ENCODE data around the gene ADM5.

DNA sequence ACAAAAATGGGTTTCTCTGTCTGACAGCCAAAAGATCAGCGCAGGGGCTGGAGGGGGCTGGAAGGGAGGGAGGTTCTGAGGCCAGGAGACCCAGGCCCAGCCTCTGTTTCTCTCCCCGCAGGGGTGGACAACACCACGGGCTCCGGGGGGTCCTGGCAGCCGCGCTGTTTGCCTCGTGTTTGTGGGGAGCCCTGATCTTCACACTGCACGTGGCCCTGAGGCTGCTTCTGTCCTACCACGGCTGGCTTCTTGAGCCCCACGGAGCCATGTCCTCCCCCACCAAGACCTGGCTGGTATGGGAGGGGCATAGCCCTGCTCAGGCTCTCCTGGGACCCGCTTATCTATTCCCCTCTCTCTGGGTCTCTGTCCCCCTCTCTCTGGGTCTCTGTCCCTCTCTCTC, 11.2 kb downstream of the ADM5 start:
- TF ChIP-seq, protein P1, sequence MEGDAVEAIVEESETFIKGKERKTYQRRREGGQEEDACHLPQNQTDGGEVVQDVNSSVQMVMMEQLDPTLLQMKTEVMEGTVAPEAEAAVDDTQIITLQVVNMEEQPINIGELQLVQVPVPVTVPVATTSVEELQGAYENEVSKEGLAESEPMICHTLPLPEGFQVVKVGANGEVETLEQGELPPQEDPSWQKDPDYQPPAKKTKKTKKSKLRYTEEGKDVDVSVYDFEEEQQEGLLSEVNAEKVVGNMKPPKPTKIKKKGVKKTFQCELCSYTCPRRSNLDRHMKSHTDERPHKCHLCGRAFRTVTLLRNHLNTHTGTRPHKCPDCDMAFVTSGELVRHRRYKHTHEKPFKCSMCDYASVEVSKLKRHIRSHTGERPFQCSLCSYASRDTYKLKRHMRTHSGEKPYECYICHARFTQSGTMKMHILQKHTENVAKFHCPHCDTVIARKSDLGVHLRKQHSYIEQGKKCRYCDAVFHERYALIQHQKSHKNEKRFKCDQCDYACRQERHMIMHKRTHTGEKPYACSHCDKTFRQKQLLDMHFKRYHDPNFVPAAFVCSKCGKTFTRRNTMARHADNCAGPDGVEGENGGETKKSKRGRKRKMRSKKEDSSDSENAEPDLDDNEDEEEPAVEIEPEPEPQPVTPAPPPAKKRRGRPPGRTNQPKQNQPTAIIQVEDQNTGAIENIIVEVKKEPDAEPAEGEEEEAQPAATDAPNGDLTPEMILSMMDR (IDR thresholded peaks at IDR 0.05): no peak
- no peak for TF ChIP-seq POLR2AphosphoS5 (IDR thresholded peaks at IDR 0.05)
- TF ChIP-seq POLR2A (IDR thresholded peaks at IDR 0.05): no peak
